ENCODE data around the gene FKTN.

FKTN gene

GRCh38 chr9:105656131-105656921, 98.4 kb downstream of the FKTN start:
- no peak for TF ChIP-seq CTCF (IDR thresholded peaks at IDR 0.05; ENCODE audit: low read depth, low read length)
- no peak for DNase-seq (ENCODE audit: extremely low read depth, low read depth)

GRCh38 chr9:105658351-105658750, 100.4 kb downstream of the FKTN start:
- TF ChIP-seq CTCF (IDR thresholded peaks at IDR 0.05; ENCODE audit: low read depth, low read length): no peak
- DNase-seq (ENCODE audit: extremely low read depth, low read depth): no peak

- TF ChIP-seq CTCF (IDR thresholded peaks at IDR 0.05; ENCODE audit: low read depth, low read length): no peak
- no peak for DNase-seq (ENCODE audit: extremely low read depth, low read depth)
These were observed 103.1 kb downstream of the FKTN start for GRCh38 chr9:105661011-105661410.

GRCh38 chr9:105662184-105663104, 104.5 kb downstream of the FKTN start, which contains the start of gene TAL2:
TSS of gene TAL2 (plus strand) at chr9:105662457. CDS start at chr9:105662497, 40 bp downstream.
- TF ChIP-seq CTCF (IDR thresholded peaks at IDR 0.05; ENCODE audit: low read depth, low read length): no peak
- no peak for DNase-seq (ENCODE audit: extremely low read depth, low read depth)

- no peak for TF ChIP-seq CTCF (IDR thresholded peaks at IDR 0.05; ENCODE audit: low read depth, low read length)
- no peak for DNase-seq (ENCODE audit: extremely low read depth, low read depth)
These were observed 106.0 kb downstream of the FKTN start for GRCh38 chr9:105663914-105664313.

GRCh38 chr9:105667867-105668266, 109.9 kb downstream of the FKTN start:
- DNase-seq (ENCODE audit: extremely low read depth, low read depth): no peak
- TF ChIP-seq CTCF (IDR thresholded peaks at IDR 0.05; ENCODE audit: low read depth, low read length): no peak

- no peak for TF ChIP-seq CTCF (IDR thresholded peaks at IDR 0.05; ENCODE audit: low read depth, low read length)
- no peak for DNase-seq (ENCODE audit: extremely low read depth, low read depth)
These were observed 112.4 kb downstream of the FKTN start for GRCh38 chr9:105670315-105670714.

All from AG09319 (cell line).